ENCODE data around the gene NBAS.

DNA sequence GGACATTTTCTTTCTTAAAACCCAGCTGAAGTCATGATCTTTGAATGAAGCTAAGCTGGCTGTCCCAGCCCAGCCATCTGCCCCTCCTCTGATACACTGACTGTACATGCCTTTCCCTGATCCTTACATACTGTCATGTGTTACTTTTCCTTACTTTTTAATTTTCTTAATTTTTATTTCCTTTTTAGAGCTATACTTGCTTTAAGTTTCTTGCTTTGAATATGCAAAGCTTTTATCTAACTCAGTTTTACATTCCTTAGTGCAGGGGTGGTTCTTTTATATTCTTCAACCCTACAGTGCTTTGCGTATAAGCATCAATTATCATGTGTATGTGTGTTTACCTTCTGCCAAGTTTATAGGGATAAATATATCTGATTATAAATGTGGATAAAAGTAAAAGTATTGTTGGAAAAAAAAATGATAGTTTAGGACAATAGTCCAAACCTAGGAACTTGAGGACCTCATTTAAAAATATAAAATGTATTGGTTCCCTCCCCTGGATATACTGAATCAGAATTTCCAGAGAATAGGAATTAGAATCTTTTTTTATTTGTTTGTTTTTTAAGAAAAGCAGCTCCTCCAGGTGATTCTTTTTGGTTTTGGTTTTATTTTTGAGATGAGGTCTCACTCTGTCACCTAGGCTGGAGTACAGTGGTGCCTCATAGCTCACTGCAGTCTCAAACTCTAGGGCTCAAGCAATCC, 48.4 kb upstream of the NBAS start:
- TF ChIP-seq, protein P1, sequence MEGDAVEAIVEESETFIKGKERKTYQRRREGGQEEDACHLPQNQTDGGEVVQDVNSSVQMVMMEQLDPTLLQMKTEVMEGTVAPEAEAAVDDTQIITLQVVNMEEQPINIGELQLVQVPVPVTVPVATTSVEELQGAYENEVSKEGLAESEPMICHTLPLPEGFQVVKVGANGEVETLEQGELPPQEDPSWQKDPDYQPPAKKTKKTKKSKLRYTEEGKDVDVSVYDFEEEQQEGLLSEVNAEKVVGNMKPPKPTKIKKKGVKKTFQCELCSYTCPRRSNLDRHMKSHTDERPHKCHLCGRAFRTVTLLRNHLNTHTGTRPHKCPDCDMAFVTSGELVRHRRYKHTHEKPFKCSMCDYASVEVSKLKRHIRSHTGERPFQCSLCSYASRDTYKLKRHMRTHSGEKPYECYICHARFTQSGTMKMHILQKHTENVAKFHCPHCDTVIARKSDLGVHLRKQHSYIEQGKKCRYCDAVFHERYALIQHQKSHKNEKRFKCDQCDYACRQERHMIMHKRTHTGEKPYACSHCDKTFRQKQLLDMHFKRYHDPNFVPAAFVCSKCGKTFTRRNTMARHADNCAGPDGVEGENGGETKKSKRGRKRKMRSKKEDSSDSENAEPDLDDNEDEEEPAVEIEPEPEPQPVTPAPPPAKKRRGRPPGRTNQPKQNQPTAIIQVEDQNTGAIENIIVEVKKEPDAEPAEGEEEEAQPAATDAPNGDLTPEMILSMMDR (conservative IDR thresholded peaks at IDR 0.05; ENCODE audit: low read length), result no peak
- TF ChIP-seq EZH2phosphoT487 (IDR thresholded peaks at IDR 0.05; ENCODE audit: borderline replicate concordance, low read depth, low read length), result no peak

Data from OCI-LY7 (cell line).